Activated naive CD8-positive, alpha-beta T cell treated with anti-CD3 and anti-CD28 coated beads, Interleukin-2, amount 10 ng/mL, durations not matched to agents 7 days and 5 days (primary cell): Measurements from ENCODE around the gene HPD. TPM values are rescaled to one million over a fixed set of nuclear protein-coding genes. Genes with fewer than 3 reads are reported as not detected.
A peak's percentile ranks its signal among the peaks of the same experiment; 100 is the strongest.

Source experiments
- ATAC-seq: fragments of 150-1000 bp; cut with Tn5 transposase; one replicate; pipeline ENCODE4 v1.10.0; 2021; ENCODE audit warnings: low read depth, moderate library complexity
- POLR2A ChIA-PET: fragments of 350-600 bp; sonication (Branson Sonifier 250); formaldehyde crosslinking; loops from one replicate; lab custom pipeline; 2021; ENCODE audit warnings: antibody characterized with exemption; lab: Charles Lee
- DNase-seq: peaks from one replicate; pipeline ENCODE4 v3.0.0; 2021
- H3K27ac Mint-ChIP-seq: one replicate; pipeline ENCODE4 v1.8.0; 2022; ENCODE audit warnings: mild to moderate bottlenecking, mixed read lengths
- H3K27me3 Mint-ChIP-seq: one replicate; pipeline ENCODE4 v1.8.0; 2022; ENCODE audit warnings: mild to moderate bottlenecking, moderate library complexity, mixed read lengths
- H3K36me3 Mint-ChIP-seq: one replicate; pipeline ENCODE4 v1.8.0; 2021; ENCODE audit warnings: mild to moderate bottlenecking, mixed read lengths
- H3K4me1 Mint-ChIP-seq: one replicate; pipeline ENCODE4 v1.8.0; 2021; ENCODE audit warnings: mixed read lengths
- H3K4me3 Mint-ChIP-seq: one replicate; pipeline ENCODE4 v1.8.0; 2022; ENCODE audit warnings: mild to moderate bottlenecking, moderate library complexity, mixed read lengths
- H3K9me3 Mint-ChIP-seq: one replicate; pipeline ENCODE4 v1.8.0; 2021; ENCODE audit warnings: mixed read lengths
- total RNA-seq, 2 experiments: library from RNA; stranded (reverse); gene quantifications; one replicate each; pipeline ENCODE4 v1.2.3, GENCODE V29; 2021

Gene HPD
- total RNA-seq, 2 experiments from 2014 or later = not detected

GRCh38 chr12:121810234-121810817, 48.3 kb downstream of the HPD start:
- POLR2A ChIA-PET = interaction anchor here (3.9 to 22.0 kb wide), 2 partner anchors 21 to 79 kb away, joined by 16 to 931 read pairs; partner anchors contain the start of genes PSMD9, RHOF and SETD1B
- Mint-ChIP-seq H3K9me3 (no peaks in the 10 kb centered on the region), H3K27ac (no peak overlapping the region), H3K27me3 (no peaks in the 10 kb centered on the region), H3K4me3 (no peak overlapping the region), H3K4me1 (peaks cover 40% of the 10 kb centered on the region), H3K36me3 (peaks cover 28% of the 10 kb centered on the region)
- DNase-seq = peak; percentile 32
- ATAC-seq = no peak

- POLR2A ChIA-PET = interaction anchor here (1.0 to 22.0 kb wide), 2 partner anchors 21 to 79 kb away, joined by 3 to 931 read pairs; partner anchors contain the start of genes PSMD9, RHOF and SETD1B
- peaks cover 40% of the 10 kb centered on the region for H3K4me1 Mint-ChIP-seq
- no peak for ATAC-seq
- H3K27me3 Mint-ChIP-seq = no peaks in the 10 kb centered on the region
- H3K4me3 Mint-ChIP-seq = no peak overlapping the region
- peak; percentile 31 for DNase-seq
- H3K9me3 Mint-ChIP-seq = no peaks in the 10 kb centered on the region
- peaks cover 27% of the 10 kb centered on the region for H3K36me3 Mint-ChIP-seq
- no peak overlapping the region for H3K27ac Mint-ChIP-seq
These were observed 48.9 kb downstream of the HPD start for GRCh38 chr12:121809712-121810116.

- Mint-ChIP-seq H3K36me3 (peaks cover 26% of the 10 kb centered on the region), H3K27me3 (no peaks in the 10 kb centered on the region), H3K4me1 (peaks cover 37% of the 10 kb centered on the region), H3K9me3 (no peaks in the 10 kb centered on the region), H3K27ac (no peak overlapping the region), H3K4me3 (no peak overlapping the region)
- POLR2A ChIA-PET = interaction anchor here (1.0 to 22.0 kb wide), 2 partner anchors 20 to 80 kb away, joined by 3 to 931 read pairs; partner anchors contain the start of genes PSMD9, RHOF and SETD1B
- ATAC-seq (no peak), DNase-seq (no peak)
These were observed 50.0 kb downstream of the HPD start for GRCh38 chr12:121808623-121809022.

GRCh38 chr12:121807642-121808347, 50.9 kb downstream of the HPD start:
- Mint-ChIP-seq H3K4me1 (peaks cover 28% of the 10 kb centered on the region), H3K36me3 (peaks cover 19% of the 10 kb centered on the region), H3K27me3 (no peaks in the 10 kb centered on the region), H3K27ac (no peak overlapping the region), H3K9me3 (no peaks in the 10 kb centered on the region), H3K4me3 (peak overlapping the region; percentile 59)
- DNase-seq = no peak
- ATAC-seq = no peak
- POLR2A ChIA-PET = interaction anchor here (0.6 to 22.0 kb wide), 4 partner anchors 19 to 247 kb away, joined by 3 to 931 read pairs (median 3); partner anchors contain the start of genes RHOF and SETD1B

GRCh38 chr12:121806546-121807423, 51.9 kb downstream of the HPD start:
- POLR2A ChIA-PET = interaction anchor here (0.6 to 22.0 kb wide), 5 partner anchors 18 to 819 kb away, joined by 3 to 931 read pairs (median 3); partner anchors contain the start of genes RHOF and SETD1B
- Mint-ChIP-seq H3K27ac (peak overlapping the region; percentile 92), H3K4me3 (peak overlapping the region; percentile 98), H3K9me3 (no peaks in the 10 kb centered on the region), H3K4me1 (peaks cover 24% of the 10 kb centered on the region), H3K36me3 (peaks cover 25% of the 10 kb centered on the region), H3K27me3 (no peaks in the 10 kb centered on the region)
- no peak for DNase-seq
- no peak for ATAC-seq

GRCh38 chr12:121806009-121806545, 52.6 kb downstream of the HPD start:
- Mint-ChIP-seq H3K9me3 (no peaks in the 10 kb centered on the region), H3K36me3 (peaks cover 31% of the 10 kb centered on the region), H3K4me3 (peak overlapping the region; percentile 98), H3K27ac (peak overlapping the region; percentile 92), H3K4me1 (peaks cover 22% of the 10 kb centered on the region), H3K27me3 (no peaks in the 10 kb centered on the region)
- ATAC-seq (no peak), DNase-seq (no peak)
- POLR2A ChIA-PET = interaction anchor here (0.6 to 22.0 kb wide), 4 partner anchors 17 to 820 kb away, joined by 3 to 931 read pairs (median 5); partner anchors contain the start of genes RHOF and SETD1B

- Mint-ChIP-seq H3K36me3 (peaks cover 28% of the 10 kb centered on the region), H3K4me3 (peak overlapping the region; percentile 98), H3K4me1 (peaks cover 19% of the 10 kb centered on the region), H3K9me3 (no peaks in the 10 kb centered on the region), H3K27ac (peak overlapping the region; percentile 98), H3K27me3 (no peaks in the 10 kb centered on the region)
- DNase-seq (peak; percentile 58), ATAC-seq (no peak)
- POLR2A ChIA-PET = interaction anchor here (0.9 to 22.0 kb wide), 3 partner anchors 17 to 225 kb away, joined by 3 to 931 read pairs (median 5); partner anchors contain the start of genes RHOF and SETD1B
These were observed 53.3 kb downstream of the HPD start for GRCh38 chr12:121805171-121806008.

GRCh38 chr12:121804417-121805111, 54.1 kb downstream of the HPD start:
- H3K27ac Mint-ChIP-seq = peak overlapping the region; percentile 98
- H3K9me3 Mint-ChIP-seq = no peaks in the 10 kb centered on the region
- ATAC-seq (no peak), DNase-seq (no peak)
- POLR2A ChIA-PET = interaction anchor here (0.8 to 31.1 kb wide), 8 partner anchors 2 to 404 kb away, joined by 3 to 931 read pairs (median 4); partner anchors contain the start of genes CFAP251, RHOF, RNF34 and SETD1B
- peaks cover 26% of the 10 kb centered on the region for H3K36me3 Mint-ChIP-seq
- no peaks in the 10 kb centered on the region for H3K27me3 Mint-ChIP-seq
- peak overlapping the region; percentile 96 for H3K4me3 Mint-ChIP-seq
- H3K4me1 Mint-ChIP-seq = peaks cover 19% of the 10 kb centered on the region

GRCh38 chr12:121803861-121804416, 54.7 kb downstream of the HPD start, which contains the start of gene SETD1B:
TSS of gene SETD1B (plus strand) at chr12:121804009. CDS start at chr12:121804738, 729 bp downstream.
- POLR2A ChIA-PET = interaction anchor here (0.8 to 31.1 kb wide), 7 partner anchors 1 to 404 kb away, joined by 3 to 931 read pairs (median 4); partner anchors contain the start of genes CFAP251, RHOF, RNF34 and SETD1B
- no peak for ATAC-seq
- Mint-ChIP-seq H3K4me3 (peak within 1 kb of the TSS; percentile 96), H3K36me3 (peaks cover 22% of the 10 kb centered on the region), H3K27ac (peak within 1 kb of the TSS; percentile 98), H3K27me3 (no peaks in the 10 kb centered on the region), H3K4me1 (peaks cover 24% of the 10 kb centered on the region), H3K9me3 (no peaks in the 10 kb centered on the region)
- DNase-seq = peak; percentile 77

GRCh38 chr12:121802843-121803698, 55.6 kb downstream of the HPD start:
- no peaks in the 10 kb centered on the region for H3K9me3 Mint-ChIP-seq

More at GRCh38 chr12:121802843-121803698, 55.6 kb downstream of the HPD start:
- ATAC-seq = peak; percentile 67
- POLR2A ChIA-PET = interaction anchor here (0.5 to 31.1 kb wide), 11 partner anchors 0 to 406 kb away, joined by 3 to 931 read pairs (median 5); partner anchors contain the start of genes CFAP251, ORAI1, RHOF and SETD1B
- DNase-seq = peak; percentile 90
- H3K4me1 Mint-ChIP-seq = peaks cover 29% of the 10 kb centered on the region
- H3K36me3 Mint-ChIP-seq = peaks cover 19% of the 10 kb centered on the region
- H3K27ac Mint-ChIP-seq = peak overlapping the region; percentile 98
- H3K4me3 Mint-ChIP-seq = peak overlapping the region; percentile 89
- no peaks in the 10 kb centered on the region for H3K27me3 Mint-ChIP-seq
